Type B pancreatic cell (in vitro differentiated cells): ENCODE measurements around the gene IFI44L. TPM values are rescaled to one million over a fixed set of nuclear protein-coding genes. Genes with fewer than 3 reads are reported as not detected.

Experiments
- DNase-seq: peaks from one replicate; pipeline ENCODE4 v3.0.0; 2021; ENCODE audit warnings: mixed read lengths; ENCODE audit not compliant: unreplicated experiment; ENCODE audit errors: extremely low spot score
- H3K27ac Mint-ChIP-seq: 2 replicates; pipeline ENCODE4 v1.8.0; 2021; ENCODE audit warnings: mild to moderate bottlenecking, mixed read lengths
- H3K27me3 Mint-ChIP-seq: 2 replicates; pipeline ENCODE4 v1.8.0; 2021; ENCODE audit warnings: mixed read lengths
- H3K36me3 Mint-ChIP-seq: 2 replicates; pipeline ENCODE4 v1.8.0; 2021; ENCODE audit warnings: mixed read lengths
- H3K4me1 Mint-ChIP-seq: one replicate; pipeline ENCODE4 v1.8.0; 2021; ENCODE audit warnings: mixed read lengths; ENCODE audit not compliant: unreplicated experiment
- H3K4me3 Mint-ChIP-seq: 2 replicates; pipeline ENCODE4 v1.8.0; 2021; ENCODE audit warnings: mild to moderate bottlenecking, mixed read lengths
- H3K9me3 Mint-ChIP-seq: 2 replicates; pipeline ENCODE4 v1.8.0; 2021; ENCODE audit warnings: mixed read lengths
- CTCF ChIP-seq: fragments of 200-600 bp; sonication (generic); conservative IDR thresholded peaks from 2 replicates; pipeline ENCODE4 v1.5.0; 2021; ENCODE audit warnings: antibody characterized with exemption, mild to moderate bottlenecking
- total RNA-seq: library from RNA; stranded (reverse); gene quantifications from 2 replicates; pipeline ENCODE4 v1.2.1, GENCODE V29; 2021; ENCODE audit warnings: low replicate concordance

IFI44L gene
- total RNA-seq, 1 donor from 2014 or later = 12.3 TPM

- Mint-ChIP-seq H3K27me3 (no peaks in the 10 kb centered on the region), H3K4me3 (peak overlapping the region; percentile 32), H3K27ac (no peak overlapping the region), H3K4me1 (peaks cover 24% of the 10 kb centered on the region), H3K36me3 (no peaks in the 10 kb centered on the region), H3K9me3 (no peaks in the 10 kb centered on the region)
- TF ChIP-seq CTCF = no peak
- DNase-seq = no peak
Measured at GRCh38 chr1:78622548-78622947, 2.3 kb downstream of the IFI44L start.

- H3K27ac Mint-ChIP-seq = no peak overlapping the region
Measured at GRCh38 chr1:78624035-78624434, 3.8 kb downstream of the IFI44L start.

GRCh38 chr1:78627321-78627720 is 7.1 kb downstream of the IFI44L start:
- DNase-seq = no peak
- Mint-ChIP-seq H3K27ac (no peak overlapping the region), H3K4me1 (no peaks in the 10 kb centered on the region), H3K4me3 (no peak overlapping the region), H3K9me3 (no peaks in the 10 kb centered on the region), H3K27me3 (no peaks in the 10 kb centered on the region), H3K36me3 (no peaks in the 10 kb centered on the region)
- no peak for TF ChIP-seq CTCF

More at GRCh38 chr1:78624035-78624434, 3.8 kb downstream of the IFI44L start:
- no peak for DNase-seq
- Mint-ChIP-seq H3K4me1 (peaks cover 19% of the 10 kb centered on the region), H3K36me3 (no peaks in the 10 kb centered on the region), H3K9me3 (no peaks in the 10 kb centered on the region), H3K27me3 (no peaks in the 10 kb centered on the region), H3K4me3 (no peak overlapping the region)
- TF ChIP-seq CTCF = no peak

GRCh38 chr1:78630600-78630999 is 10.4 kb downstream of the IFI44L start:
- Mint-ChIP-seq H3K4me3 (no peak overlapping the region), H3K9me3 (no peaks in the 10 kb centered on the region), H3K27me3 (peaks cover 3% of the 10 kb centered on the region), H3K4me1 (no peaks in the 10 kb centered on the region), H3K27ac (no peak overlapping the region), H3K36me3 (no peaks in the 10 kb centered on the region)
- no peak for DNase-seq
- no peak for TF ChIP-seq CTCF

- no peak overlapping the region for H3K27ac Mint-ChIP-seq
- peaks cover 3% of the 10 kb centered on the region for H3K27me3 Mint-ChIP-seq
- H3K9me3 Mint-ChIP-seq = no peaks in the 10 kb centered on the region
- H3K4me1 Mint-ChIP-seq = no peaks in the 10 kb centered on the region
- H3K36me3 Mint-ChIP-seq = no peaks in the 10 kb centered on the region
- H3K4me3 Mint-ChIP-seq = no peak overlapping the region
- no peak for DNase-seq
- TF ChIP-seq CTCF = no peak
Measured at GRCh38 chr1:78633209-78633608, 13.0 kb downstream of the IFI44L start.

- DNase-seq = no peak
- no peaks in the 10 kb centered on the region for H3K4me1 Mint-ChIP-seq
- no peak for TF ChIP-seq CTCF
- no peak overlapping the region for H3K27ac Mint-ChIP-seq
- peaks cover 3% of the 10 kb centered on the region for H3K36me3 Mint-ChIP-seq
- no peaks in the 10 kb centered on the region for H3K9me3 Mint-ChIP-seq
- no peaks in the 10 kb centered on the region for H3K27me3 Mint-ChIP-seq
- no peak overlapping the region for H3K4me3 Mint-ChIP-seq
Measured at GRCh38 chr1:78640462-78640861, 20.2 kb downstream of the IFI44L start.
